Endometrial microvascular endothelial cells (primary cell): ENCODE results near the gene RADIL. TPM values are rescaled to one million over a fixed set of nuclear protein-coding genes. Genes with fewer than 3 reads are reported as not detected.
"Not testable (repeated sequence)": the region's sequence is repeated elsewhere in the genome, so short reads cannot be mapped to it uniquely, and the experiment has no call there.

ENCODE experiments used
- in situ Hi-C: cut with HindIII; loops from 2 replicates; pipeline ENCODE4 v1.10.0; 2017; ENCODE audit warnings: low sequenced_read_pairs, low pct_unique_long_range_greater_than_20kb; ENCODE audit errors: inconsistent ontology term
- total RNA-seq: library from RNA; depleted of rRNA; stranded (reverse); fragments of >200 nt; gene quantifications from one replicate; pipeline ENCODE4 v1.2.3, GENCODE V29; 2015; ENCODE audit errors: inconsistent ontology term

Gene RADIL
- total RNA-seq, 1 donor from 2014 or later = not detected

DNA sequence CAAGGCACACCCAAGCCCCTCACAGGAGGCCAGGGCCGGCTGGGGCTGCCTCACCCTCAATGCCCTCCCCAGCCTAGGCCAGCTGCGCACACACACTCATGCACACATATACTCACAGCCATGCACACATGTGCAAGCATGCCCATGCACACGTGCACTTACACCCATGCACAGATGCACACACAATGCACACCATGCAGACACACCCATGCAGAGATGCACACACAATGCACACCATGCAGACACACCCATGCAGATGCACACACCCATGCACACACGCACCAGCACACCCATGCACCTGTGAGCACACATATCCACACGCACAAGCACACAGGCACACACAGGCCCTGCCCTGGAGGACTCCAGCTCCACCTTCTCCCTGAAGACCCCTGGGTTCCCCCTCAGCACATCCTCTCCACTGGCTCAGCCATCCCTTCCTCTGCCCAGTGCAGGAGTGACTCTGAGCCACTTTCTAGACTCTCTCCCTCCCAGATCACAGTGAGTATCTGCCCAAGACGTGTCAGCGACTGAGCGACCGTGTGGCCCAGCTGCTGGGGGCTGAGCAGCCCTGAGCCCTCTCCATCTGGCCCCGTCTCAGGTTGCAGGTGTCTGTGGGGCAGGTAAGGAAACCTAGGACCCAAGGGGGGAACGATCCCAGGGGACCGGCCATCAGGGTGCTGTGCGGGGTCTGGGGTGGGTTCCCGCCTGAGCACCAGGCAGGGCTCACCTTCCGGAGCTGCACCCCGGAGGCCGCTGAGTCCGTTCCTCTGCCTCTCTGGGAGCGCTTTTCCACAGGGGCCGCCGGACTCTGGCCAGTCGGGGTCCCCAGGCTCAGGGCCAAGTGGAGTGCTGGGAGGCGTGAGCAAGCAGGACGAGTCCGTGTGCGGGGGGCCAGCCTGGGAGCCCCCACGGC, 82.3 kb downstream of the RADIL start:
- in situ Hi-C loops = no loop called here

DNA sequence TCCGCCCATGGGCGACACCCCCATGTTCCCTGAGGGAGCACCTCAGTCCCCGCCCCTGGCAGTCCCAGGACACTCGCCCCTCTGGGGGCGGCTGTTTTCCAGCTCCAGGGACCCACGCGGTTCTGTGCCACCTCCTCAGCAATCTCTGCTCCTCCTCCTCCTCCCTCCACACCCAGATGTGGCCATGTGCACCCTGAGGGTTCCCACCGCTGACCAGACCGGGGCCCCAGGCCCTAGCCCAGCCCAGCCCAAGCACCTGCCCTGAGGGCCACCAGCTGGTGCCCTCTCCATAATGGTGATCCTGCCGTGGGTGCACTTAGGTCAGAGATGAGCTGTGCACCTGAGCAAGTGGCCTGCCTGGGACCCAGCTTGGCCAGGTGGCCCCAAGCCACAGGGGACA, 83.0 kb downstream of the RADIL start:
- in situ Hi-C loops = no loop called here

- in situ Hi-C loops = no loop called here
Measured at GRCh38 chr7:4799508-4800268, 83.8 kb downstream of the RADIL start.

GRCh38 chr7:4798706-4799235, 84.7 kb downstream of the RADIL start:
- in situ Hi-C loops = no loop called here

GRCh38 chr7:4797858-4798705, 85.4 kb downstream of the RADIL start:
- in situ Hi-C loops = no loop called here

DNA sequence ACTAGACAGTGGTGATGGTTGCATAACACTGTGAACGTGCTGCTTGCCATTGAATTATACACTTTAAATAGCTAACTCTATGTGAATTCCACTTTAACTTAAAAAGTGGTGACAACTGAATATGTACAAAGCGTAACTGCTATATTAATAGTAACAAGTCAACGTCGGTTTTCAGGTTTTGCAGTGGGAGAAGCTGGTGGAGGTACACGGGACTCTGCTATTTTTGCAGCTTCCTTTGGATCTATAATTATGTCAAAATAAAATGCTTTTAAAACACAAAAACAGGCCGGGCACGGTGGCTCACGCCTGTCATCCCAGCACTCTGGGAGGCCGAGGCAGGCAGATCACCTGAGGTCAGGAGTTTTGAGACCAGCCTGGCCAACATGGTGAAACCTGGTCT, 87.1 kb downstream of the RADIL start:
- in situ Hi-C loops = no loop called here

GRCh38 chr7:4794591-4795350, 88.7 kb downstream of the RADIL start:
- in situ Hi-C loops = no loop called here

- in situ Hi-C loops = not testable (repeated sequence)
Measured at GRCh38 chr7:4794171-4794570, 89.3 kb downstream of the RADIL start.

DNA sequence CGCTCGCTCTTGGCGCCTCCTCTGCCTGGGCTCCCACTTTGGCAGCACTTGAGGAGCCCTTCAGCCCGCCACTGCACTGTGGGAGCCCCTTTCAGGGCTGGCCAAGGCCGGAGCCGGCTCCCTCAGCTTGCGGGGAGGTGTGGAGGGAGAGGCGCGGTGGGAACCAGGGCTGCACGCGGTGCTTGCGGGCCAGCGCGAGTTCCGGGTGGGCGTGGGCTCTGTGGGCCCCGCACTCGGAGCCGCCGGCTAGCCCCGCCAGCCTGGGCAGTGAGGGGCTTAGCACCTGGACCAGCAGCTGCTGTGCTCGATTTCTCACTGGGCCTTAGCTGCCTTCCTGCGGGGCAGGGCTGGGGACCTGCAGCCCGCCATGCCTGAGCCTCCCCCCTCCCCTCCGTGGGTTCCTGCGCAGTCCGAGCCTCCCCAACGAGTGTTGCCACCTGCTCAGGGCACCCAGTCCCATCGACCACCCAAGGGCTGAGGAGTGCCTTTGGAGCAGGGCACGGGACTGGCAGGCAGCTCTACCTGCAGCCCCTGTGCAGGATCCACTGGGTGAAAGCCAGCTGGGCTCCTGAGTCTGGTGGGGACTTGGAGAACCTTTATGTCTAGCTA, 90.0 kb downstream of the RADIL start:
- in situ Hi-C loops = not testable (repeated sequence)

GRCh38 chr7:4792537-4793126, 90.9 kb downstream of the RADIL start:
- in situ Hi-C loops = no loop called here

DNA sequence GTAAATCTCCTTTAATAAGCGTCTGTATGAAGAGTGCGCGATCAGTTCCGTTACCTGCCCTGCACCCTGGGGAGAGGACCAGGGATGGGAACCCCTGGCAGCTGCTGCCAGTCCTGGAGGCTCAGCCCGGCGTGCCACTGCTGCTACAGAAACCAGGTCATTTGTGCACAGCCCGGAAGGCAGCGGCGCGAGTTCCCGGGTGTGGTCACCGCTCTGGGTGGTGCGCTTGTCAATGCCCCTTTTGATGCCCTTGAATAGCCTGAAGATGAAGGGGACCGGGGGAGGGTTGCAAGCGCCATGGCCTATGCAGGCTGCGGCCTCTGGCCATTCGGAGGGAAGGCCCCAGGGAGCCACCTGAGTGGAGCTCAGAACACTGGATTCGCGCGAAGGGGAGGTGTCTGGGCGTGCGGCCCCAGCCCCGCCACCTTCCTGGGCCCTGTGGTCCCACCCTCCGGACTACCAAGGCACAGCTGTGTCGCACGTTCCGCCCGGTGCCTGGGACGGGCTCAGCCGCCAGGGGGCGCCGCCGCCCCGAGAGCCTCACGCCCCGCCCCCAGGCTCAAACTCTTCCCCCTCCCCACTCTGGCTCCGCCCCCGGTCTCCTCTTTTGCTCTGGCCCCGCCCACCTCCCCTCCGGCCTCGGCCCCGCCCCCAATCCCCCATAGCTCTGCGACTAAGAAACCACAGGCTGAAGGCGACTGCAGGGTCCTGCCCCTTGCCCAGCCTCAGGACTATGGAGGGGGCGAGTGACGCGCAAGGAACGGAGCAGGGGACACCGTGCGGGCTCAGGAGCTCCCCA, 91.6 kb downstream of the RADIL start:
- in situ Hi-C loops = no loop called here

DNA sequence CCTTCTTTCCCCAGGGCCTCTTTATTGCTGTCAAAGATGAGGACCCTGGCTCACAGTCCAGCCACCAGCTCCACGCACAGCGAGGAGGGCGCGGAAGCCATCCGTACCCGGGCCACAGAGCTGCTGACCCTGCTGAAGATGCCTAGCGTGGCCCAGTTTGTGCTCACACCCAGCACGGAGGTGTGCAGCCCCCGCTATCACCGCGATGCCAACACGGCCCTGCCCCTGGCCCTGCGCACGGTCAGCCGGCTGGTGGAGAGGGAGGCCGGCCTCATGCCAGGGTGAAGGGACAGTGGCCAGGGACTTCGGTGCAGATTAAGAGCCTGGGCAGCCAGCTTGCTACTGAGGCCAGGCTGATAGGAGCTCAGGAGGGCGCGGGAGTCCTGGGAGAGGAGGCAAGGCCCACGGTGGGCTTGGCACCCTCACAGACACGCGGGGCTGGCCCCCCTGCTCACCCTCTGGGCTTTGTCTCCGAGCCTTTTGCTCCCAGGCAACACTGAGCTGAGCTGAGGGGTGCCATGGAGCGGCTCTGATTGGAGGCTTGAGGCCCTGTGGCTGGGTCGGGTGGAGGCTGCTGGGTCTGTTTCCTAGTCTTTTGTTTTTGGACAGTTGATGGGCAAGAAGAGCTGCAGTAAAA, 92.3 kb downstream of the RADIL start:
- in situ Hi-C loops = no loop called here

DNA sequence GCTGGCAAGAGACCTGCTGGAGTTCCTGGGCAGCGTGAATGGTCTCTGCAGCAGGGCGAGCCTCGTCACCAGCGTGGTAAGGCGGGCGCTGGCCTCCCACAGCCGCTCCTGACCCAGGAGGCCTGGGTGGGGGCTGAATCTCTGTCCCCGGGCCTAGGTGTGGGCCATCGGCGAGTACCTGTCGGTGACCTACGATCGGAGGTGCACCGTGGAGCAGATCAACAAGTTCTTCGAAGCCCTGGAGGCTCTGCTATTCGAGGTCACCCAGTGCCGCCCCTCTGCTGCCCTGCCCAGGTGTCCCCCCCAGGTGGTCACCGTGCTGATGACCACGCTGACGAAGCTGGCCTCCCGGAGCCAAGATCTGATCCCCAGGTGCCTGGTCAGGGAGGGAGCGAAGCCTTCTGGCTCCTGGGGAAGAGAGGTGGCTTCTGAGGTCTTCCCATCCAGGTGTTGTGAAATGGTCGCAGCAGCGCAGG, 93.0 kb downstream of the RADIL start:
- in situ Hi-C loops = no loop called here

DNA sequence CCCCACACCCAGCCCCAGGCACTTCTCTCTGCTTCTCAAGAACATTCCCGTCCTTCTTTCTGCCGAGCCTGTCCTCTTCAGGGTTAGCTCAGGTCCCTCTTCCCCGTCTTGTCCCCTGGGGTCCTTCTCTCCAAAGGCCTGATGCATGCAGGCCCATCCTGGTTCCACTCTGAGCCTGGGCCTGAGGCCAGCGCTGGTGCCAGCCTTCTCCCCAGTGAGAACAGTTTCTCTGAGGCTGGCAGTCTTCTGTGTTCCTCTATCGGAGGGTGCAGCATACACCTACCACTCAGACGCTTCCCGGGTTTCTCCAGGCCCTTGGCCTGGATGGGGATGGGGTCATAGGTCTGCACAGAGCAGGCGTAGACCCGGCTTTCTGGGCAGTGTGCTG, 93.4 kb downstream of the RADIL start:
- in situ Hi-C loops = no loop called here

- in situ Hi-C loops = no loop called here
Measured at GRCh38 chr7:4789194-4790077, 94.1 kb downstream of the RADIL start.
